Activated CD4-positive, alpha-beta T cell treated with anti-CD3 and anti-CD28 coated beads, Interleukin-2, amount 10 ng/mL, durations not matched to agents 7 days and 5 days (primary cell): Measurements from ENCODE around the gene ODAPH. TPM values are rescaled to one million over a fixed set of nuclear protein-coding genes. Genes with fewer than 3 reads are reported as not detected.
"Not testable (repeated sequence)": the region's sequence is repeated elsewhere in the genome, so short reads cannot be mapped to it uniquely, and the experiment has no call there.

ENCODE experiments used
- CTCF ChIA-PET: fragments of 350-600 bp; sonication (Branson Sonifier 250); formaldehyde crosslinking; loops from one replicate; lab custom pipeline; 2021; ENCODE audit warnings: antibody characterized with exemption; lab: Charles Lee
- POLR2A ChIA-PET: fragments of 350-600 bp; sonication (Branson Sonifier 250); formaldehyde crosslinking; loops from one replicate; lab custom pipeline; 2021; ENCODE audit warnings: antibody characterized with exemption; lab: Charles Lee
- DNase-seq: peaks from one replicate; pipeline ENCODE4 v3.0.0-alpha.2; 2020
- H3K27ac Mint-ChIP-seq: one replicate; pipeline ENCODE4 v1.8.0; 2021; ENCODE audit warnings: mild to moderate bottlenecking, moderate library complexity, mixed read lengths
- H3K27me3 Mint-ChIP-seq: one replicate; pipeline ENCODE4 v1.8.0; 2021; ENCODE audit warnings: mixed read lengths
- H3K36me3 Mint-ChIP-seq: one replicate; pipeline ENCODE4 v1.8.0; 2021; ENCODE audit warnings: low read depth, mixed read lengths
- H3K4me1 Mint-ChIP-seq: one replicate; pipeline ENCODE4 v1.8.0; 2021; ENCODE audit warnings: mixed read lengths
- H3K4me3 Mint-ChIP-seq: one replicate; pipeline ENCODE4 v1.8.0; 2021; ENCODE audit warnings: mild to moderate bottlenecking, moderate library complexity, mixed read lengths
- H3K9me3 Mint-ChIP-seq: one replicate; pipeline ENCODE4 v1.8.0; 2021; ENCODE audit warnings: mixed read lengths
- total RNA-seq, 2 experiments: library from RNA; stranded (reverse); gene quantifications; one replicate each; pipeline ENCODE4 v1.2.3, GENCODE V29; 2021

Gene ODAPH, protein sequence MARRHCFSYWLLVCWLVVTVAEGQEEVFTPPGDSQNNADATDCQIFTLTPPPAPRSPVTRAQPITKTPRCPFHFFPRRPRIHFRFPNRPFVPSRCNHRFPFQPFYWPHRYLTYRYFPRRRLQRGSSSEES
- total RNA-seq, result under 1 TPM in 1 of 2 experiments, not detected in 1; 0.12 TPM

DNA sequence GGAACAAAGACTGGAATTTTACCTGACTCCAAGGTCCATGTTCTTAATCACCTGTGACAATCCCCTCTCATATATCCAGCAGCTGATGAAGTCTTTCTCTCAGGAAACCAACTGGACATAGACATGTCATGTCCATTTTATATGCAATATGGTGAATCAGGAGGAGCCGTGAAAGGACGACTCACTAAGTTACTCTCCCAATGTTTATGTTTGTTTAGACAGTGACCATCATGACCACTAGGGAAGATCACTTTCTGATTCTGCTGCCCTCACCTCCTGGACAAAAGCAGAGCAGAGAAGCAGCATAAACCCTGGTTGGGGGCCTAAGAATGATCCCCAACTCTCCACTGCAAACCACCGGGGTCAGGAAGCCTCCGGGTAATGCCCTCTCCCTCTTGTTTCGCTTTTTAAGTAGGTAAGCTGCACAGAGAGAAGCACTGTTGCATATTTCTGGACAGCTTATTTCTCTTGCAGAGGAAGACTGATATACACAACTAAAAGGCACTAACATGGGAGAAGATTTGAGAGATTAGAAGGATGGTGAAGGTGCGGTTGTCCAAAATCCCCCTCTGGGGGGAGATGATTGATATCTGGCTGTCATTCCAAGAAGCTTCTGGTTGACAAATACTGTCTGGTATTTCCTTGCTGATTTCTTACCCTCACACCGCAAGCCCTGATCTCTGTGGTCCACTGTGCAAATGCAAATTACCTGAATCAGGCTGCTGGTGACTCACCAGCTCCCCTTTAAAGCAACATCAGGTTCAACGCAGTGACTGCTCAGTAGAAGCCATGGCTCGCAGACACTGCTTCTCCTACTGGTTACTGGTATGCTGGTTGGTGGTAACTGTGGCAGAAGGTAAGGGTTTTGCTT is at the start of gene ODAPH:
ODAPH (plus strand) TSS at position 773 of the 871 bp plus-strand sequence; CDS start at position 790, 17 bp downstream.
- no peak within 1 kb of the TSS for H3K4me3 Mint-ChIP-seq
- peak; percentile 10 for DNase-seq
- H3K4me1 Mint-ChIP-seq, result no peaks in the 10 kb centered on the region
- no peaks in the 10 kb centered on the region for H3K36me3 Mint-ChIP-seq
- H3K9me3 Mint-ChIP-seq, result no peaks in the 10 kb centered on the region
- ChIA-PET POLR2A (no interaction called here), CTCF (interaction anchor here (1.2 to 2.3 kb wide), 3 partner anchors 10 to 91 kb away, joined by 3 to 4 read pairs (median 4); partner anchors contain the start of genes RCHY1 and THAP6)
- H3K27ac Mint-ChIP-seq, result no peak within 1 kb of the TSS
- H3K27me3 Mint-ChIP-seq, result peaks cover 13% of the 10 kb centered on the region

DNA sequence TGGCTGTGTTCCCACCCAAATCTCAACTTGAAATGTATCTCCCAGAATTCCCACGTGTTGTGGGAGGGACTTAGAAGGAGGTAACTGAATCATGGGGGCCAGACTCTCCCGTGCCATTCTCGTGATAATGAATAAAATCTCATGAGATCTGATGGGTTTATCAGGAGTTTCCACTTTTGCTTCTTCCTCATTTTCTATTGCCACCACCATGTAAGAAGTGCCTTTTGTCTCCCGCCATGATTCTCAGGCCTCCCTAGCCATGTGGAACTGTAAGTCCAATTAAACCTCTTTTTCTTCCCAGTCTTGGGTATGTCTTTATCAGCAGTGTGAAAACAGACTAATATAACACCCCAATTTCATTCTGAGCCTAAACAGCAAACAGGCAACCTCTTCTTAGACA is 46.3 kb upstream of the ODAPH start:
- H3K4me1 Mint-ChIP-seq, result peaks cover 31% of the 10 kb centered on the region
- POLR2A ChIA-PET, H3K4me3 Mint-ChIP-seq, H3K27me3 Mint-ChIP-seq, H3K9me3 Mint-ChIP-seq, DNase-seq, H3K27ac Mint-ChIP-seq, CTCF ChIA-PET: not testable (repeated sequence)
- peaks cover 42% of the 10 kb centered on the region for H3K36me3 Mint-ChIP-seq

DNA sequence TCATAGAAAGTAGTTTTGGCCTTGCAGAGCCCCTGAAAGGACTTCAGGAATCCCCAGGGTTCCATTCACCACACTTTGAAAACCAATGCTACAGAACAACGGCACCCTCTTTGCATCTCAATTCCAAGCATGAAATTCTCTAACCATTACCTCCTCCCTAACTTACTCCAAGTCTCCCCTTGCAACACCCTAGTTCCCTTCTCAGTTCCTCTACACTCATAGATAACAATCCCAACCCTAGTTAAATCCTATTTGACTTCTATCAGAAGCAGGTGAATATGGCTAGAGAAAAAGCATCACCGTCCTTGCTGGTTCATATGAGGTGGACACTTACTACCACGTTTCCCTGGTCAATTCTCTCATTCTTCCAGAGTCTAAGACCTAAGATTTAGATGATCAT is 44.0 kb upstream of the ODAPH start:
- Mint-ChIP-seq H3K4me1 (peaks cover 44% of the 10 kb centered on the region), H3K27me3 (no peaks in the 10 kb centered on the region), H3K27ac (no peak overlapping the region), H3K4me3 (no peak overlapping the region), H3K9me3 (peaks cover 4% of the 10 kb centered on the region), H3K36me3 (peaks cover 29% of the 10 kb centered on the region)
- DNase-seq, result no peak
- POLR2A ChIA-PET, result no interaction called here
- CTCF ChIA-PET, result interaction anchor here (3.0 kb wide), 1 partner anchor 12 kb away, joined by 11 read pairs; no protein-coding TSS in a partner anchor

DNA sequence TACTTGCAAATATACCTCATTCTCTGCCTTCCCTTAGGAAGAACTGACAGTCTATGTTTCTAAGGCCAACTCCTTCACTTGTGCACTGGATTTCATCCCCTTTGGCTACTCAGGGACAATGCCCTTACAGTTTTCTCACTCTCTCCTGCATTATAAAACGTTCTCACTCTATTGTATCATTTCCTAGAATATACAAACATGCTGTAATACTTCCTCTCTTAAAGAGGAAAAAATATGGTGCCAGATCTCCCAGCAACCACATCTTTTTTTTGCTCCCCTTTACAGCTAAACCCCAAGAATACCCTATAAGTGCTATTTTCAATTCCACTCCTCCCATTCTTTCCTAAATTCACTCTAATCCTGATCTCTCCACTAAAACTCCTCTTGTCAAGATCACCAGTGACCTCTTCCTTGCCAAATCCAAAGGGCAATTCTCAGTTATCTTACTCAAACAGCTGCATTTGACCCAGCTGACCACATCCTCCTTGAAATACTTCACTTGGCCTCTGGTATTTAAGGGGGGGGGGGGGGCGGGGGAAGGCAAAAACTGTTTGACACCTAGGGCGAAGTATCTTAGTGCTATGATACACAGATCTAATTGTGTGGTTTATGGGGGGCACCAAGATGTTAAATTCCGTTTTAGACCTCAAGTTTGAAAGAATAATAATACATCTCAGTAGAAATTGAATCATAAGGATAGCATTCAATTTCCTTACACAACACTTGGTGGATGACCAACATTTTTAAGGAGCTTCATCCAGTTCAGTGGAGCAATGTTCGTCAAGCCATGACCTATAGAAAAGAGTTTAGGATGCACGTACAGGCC is 43.3 kb upstream of the ODAPH start:
- DNase-seq, result no peak
- Mint-ChIP-seq H3K4me3 (no peak overlapping the region), H3K4me1 (peaks cover 48% of the 10 kb centered on the region), H3K9me3 (peaks cover 4% of the 10 kb centered on the region), H3K27me3 (no peaks in the 10 kb centered on the region), H3K36me3 (peaks cover 27% of the 10 kb centered on the region), H3K27ac (peak overlapping the region; percentile 99)
- POLR2A ChIA-PET, result no interaction called here
- CTCF ChIA-PET, result interaction anchor here (1.3 to 3.0 kb wide), 3 partner anchors 13 to 211 kb away, joined by 3 to 11 read pairs (median 6); partner anchors contain the start of gene USO1

DNA sequence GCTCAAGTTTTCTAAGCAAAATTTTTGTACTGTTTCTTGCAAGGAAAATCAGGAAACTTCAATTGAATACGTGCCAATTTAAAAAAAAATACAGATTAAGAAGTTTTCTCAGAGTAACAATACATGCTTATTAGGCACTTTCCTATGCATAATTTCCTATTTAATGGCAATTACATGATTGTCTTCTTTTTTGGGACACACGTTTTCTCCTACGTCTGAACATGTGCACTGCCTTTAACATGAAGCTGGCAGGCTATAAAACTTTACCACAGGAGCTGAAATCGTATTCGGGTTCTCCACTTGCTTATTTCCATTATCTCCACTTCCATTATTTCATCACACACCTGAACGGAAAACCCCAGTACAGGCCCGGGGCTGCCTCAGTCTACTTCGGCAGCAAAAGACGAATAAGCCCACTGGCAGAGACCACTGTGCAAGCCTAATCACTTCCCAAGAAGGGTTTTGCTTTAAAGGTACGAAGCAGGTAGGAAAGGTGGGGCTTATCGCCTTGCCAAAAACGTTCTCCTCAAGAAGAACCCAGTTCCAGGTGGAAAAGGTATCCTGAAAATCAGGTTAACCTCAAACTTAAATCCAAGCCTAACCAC is 42.2 kb upstream of the ODAPH start:
- POLR2A ChIA-PET, result no interaction called here
- DNase-seq, result no peak
- Mint-ChIP-seq H3K4me1 (peaks cover 50% of the 10 kb centered on the region), H3K27me3 (no peaks in the 10 kb centered on the region), H3K9me3 (peaks cover 4% of the 10 kb centered on the region), H3K36me3 (peaks cover 32% of the 10 kb centered on the region), H3K27ac (peak overlapping the region; percentile 99), H3K4me3 (no peak overlapping the region)
- CTCF ChIA-PET, result interaction anchor here (1.2 to 3.3 kb wide), 5 partner anchors 14 to 210 kb away, joined by 3 to 15 read pairs (median 6); partner anchors contain the start of genes ODAPH and USO1

DNA sequence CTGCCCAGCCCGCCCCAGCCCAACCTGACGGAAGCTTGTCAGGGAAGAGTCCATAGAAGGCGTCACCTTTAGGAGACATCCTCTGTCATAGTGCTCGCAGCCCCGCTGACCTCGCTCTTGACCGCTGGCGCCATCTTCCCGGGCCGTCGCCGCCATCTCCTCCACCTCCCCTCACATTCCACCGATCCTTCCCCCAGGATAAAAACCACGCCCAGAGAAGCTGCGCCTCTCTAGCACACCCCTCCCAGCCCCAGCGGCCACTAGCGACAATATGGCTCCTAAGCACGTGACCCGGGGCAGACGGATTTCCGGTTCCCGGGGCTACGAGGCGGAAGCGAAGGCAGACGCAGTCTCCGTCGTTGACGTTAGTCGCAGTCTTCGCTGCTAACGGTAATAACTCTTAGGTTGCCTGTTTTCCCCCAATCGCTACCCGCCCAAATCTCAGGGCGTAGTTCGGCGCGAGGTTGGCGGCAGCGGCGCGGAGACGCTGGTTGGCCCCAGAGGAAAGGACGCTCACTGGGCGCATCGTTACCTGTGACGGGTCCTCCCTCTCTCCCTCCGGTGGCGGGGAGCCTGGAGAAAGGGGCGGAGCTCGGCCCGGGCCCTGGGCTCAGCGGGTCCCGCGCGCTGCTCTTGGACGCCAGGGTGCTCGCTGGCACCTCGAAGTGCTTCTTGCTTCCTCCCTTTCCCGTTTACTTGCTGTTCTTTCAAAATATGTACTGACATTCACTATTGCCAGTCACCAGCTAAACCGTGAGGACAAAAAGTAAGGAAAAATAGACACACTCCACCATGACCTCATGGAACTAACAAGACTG is 41.5 kb upstream of the ODAPH start, which contains the start of the genes RCHY1 and THAP6:
RCHY1 (minus strand) TSS at position 273 of the 818 bp plus-strand sequence; CDS start at position 156, 117 bp downstream.
THAP6 (plus strand) TSS at position 343 of the 818 bp plus-strand sequence. CDS start 980 bp downstream, outside the sequence.
- CTCF ChIA-PET, result interaction anchor here (1.2 to 3.3 kb wide), 4 partner anchors 13 to 55 kb away, joined by 3 to 15 read pairs (median 8); partner anchors contain the start of gene ODAPH
- Mint-ChIP-seq H3K4me3 (no peak within 1 kb of the TSS), H3K4me1 (peaks cover 46% of the 10 kb centered on the region), H3K27ac (peak within 1 kb of the TSS; percentile 99), H3K36me3 (peaks cover 36% of the 10 kb centered on the region), H3K9me3 (peaks cover 4% of the 10 kb centered on the region), H3K27me3 (no peaks in the 10 kb centered on the region)
- POLR2A ChIA-PET, result interaction anchor here (0.6 to 1.3 kb wide), 3 partner anchors 12 to 1307 kb away, joined by 3 read pairs; partner anchors contain the start of gene USO1
- peak; percentile 95 for DNase-seq

DNA sequence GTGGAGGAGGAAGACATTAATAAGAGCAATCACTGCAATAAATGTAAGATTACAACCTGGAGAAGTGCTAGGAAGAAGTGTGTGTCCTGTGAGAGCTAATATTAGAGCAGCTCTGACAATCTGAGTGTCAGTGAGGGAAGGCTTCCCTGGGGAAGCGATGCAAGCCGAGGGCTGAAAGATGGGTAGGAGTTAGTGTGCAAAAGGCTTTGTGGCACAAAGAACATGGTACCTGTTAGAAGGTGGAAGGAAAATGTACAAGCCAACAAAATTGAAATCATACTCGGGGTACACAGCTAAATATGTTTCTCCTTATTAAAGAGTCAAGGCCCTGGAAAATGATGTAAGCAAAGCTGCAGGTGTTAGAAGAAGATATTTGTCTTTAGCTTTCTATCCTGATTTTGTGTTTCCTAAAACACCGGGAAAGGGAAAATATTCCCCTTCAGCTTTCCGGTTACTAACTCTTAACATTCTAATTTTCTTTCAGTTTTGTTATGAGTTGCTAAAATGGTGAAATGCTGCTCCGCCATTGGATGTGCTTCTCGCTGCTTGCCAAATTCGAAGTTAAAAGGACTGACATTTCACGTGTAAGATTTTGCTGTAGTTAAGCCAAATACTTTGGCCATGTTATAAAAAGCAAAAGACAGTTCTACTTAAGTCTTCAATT is 40.8 kb upstream of the ODAPH start:
- ChIA-PET CTCF (interaction anchor here (1.6 to 3.3 kb wide), 3 partner anchors 13 to 209 kb away, joined by 3 to 15 read pairs (median 11); partner anchors contain the start of gene USO1), POLR2A (interaction anchor here (0.6 to 1.3 kb wide), 3 partner anchors 12 to 1306 kb away, joined by 3 read pairs; partner anchors contain the start of gene USO1)
- no peak overlapping the region for H3K4me3 Mint-ChIP-seq
- H3K27ac Mint-ChIP-seq, result peak overlapping the region; percentile 99
- peaks cover 2% of the 10 kb centered on the region for H3K9me3 Mint-ChIP-seq
- DNase-seq, result peak; percentile 34
- H3K27me3 Mint-ChIP-seq, result no peaks in the 10 kb centered on the region
- peaks cover 41% of the 10 kb centered on the region for H3K4me1 Mint-ChIP-seq
- peaks cover 33% of the 10 kb centered on the region for H3K36me3 Mint-ChIP-seq

DNA sequence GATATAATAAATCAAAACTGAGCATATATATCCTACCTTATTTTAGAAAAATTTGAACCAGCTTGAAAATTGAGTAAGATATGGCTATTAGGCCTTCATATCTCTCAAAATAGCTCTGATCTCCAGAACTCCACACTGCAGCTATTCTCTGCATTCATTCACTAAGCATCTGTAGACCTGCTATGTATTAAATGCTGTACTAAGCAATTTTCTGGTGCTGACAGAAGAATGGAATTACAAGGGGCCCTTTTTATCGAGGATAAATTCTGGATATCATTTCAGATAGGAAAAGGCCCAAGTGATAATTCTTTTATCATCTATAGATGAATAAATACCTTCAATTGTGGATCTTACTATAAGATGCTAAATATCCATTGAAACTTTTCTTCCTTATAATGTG is 39.7 kb upstream of the ODAPH start:
- Mint-ChIP-seq H3K27me3 (no peaks in the 10 kb centered on the region), H3K9me3 (no peaks in the 10 kb centered on the region), H3K4me3 (no peak overlapping the region), H3K36me3 (peaks cover 30% of the 10 kb centered on the region), H3K27ac (no peak overlapping the region), H3K4me1 (peaks cover 32% of the 10 kb centered on the region)
- DNase-seq, result no peak
- ChIA-PET POLR2A (interaction anchor here (0.6 kb wide), 1 partner anchor 15 kb away, joined by 3 read pairs; no protein-coding TSS in a partner anchor), CTCF (interaction anchor here (0.7 to 3.3 kb wide), 3 partner anchors 12 to 208 kb away, joined by 3 to 15 read pairs (median 3); partner anchors contain the start of gene USO1)

DNA sequence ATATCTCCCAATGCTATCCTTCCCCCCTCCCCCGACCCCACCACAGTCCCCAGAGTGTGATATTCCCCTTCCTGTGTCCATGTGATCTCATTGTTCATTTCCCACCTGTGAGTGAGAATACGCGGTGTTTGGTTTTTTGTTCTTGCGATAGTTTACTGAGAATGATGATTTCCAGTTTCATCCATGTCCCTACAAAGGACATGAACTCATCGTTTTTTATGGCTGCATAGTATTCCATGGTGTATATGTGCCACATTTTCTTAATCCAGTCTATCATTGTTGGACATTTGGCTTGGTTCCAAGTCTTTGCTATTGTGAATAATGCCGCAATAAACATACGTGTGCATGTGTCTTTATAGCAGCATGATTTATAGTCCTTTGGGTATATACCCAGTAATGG is 36.4 kb upstream of the ODAPH start:
- DNase-seq, CTCF ChIA-PET, H3K27me3 Mint-ChIP-seq, H3K4me3 Mint-ChIP-seq, POLR2A ChIA-PET, H3K27ac Mint-ChIP-seq, H3K9me3 Mint-ChIP-seq: not testable (repeated sequence)
- Mint-ChIP-seq H3K4me1 (peaks cover 30% of the 10 kb centered on the region), H3K36me3 (peaks cover 44% of the 10 kb centered on the region)

DNA sequence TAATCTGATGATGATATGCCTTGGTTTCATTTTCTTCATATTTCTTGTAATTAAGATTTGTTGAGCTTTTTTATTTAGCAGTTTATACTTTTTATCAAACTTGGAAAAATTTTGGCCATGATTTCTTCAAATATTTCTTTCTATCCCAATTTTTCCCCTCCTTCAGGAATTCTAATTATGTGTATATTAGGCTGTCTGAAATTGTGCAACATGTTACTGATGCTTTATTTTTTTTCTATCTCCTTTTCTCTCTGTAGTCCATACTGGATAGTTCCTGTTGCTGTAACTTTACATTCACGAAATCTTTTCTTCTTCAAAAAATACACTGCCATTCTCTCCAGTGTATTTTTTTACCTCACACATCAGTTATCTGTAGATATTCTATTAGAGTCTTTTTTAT is 30.8 kb upstream of the ODAPH start:
- H3K27me3 Mint-ChIP-seq, result no peaks in the 10 kb centered on the region
- H3K27ac Mint-ChIP-seq, result no peak overlapping the region
- no peak for DNase-seq
- no peak overlapping the region for H3K4me3 Mint-ChIP-seq
- ChIA-PET POLR2A (interaction anchor here (0.7 kb wide), 1 partner anchor 52 kb away, joined by 5 read pairs; no protein-coding TSS in a partner anchor), CTCF (no interaction called here)
- peaks cover 8% of the 10 kb centered on the region for H3K4me1 Mint-ChIP-seq
- peaks cover 51% of the 10 kb centered on the region for H3K36me3 Mint-ChIP-seq
- no peaks in the 10 kb centered on the region for H3K9me3 Mint-ChIP-seq
